ENCODE results near the gene MDH2. TPM values are rescaled to one million over a fixed set of nuclear protein-coding genes. Genes with fewer than 3 reads are reported as not detected.
"Not testable (repeated sequence)": the region's sequence is repeated elsewhere in the genome, so short reads cannot be mapped to it uniquely, and the experiment has no call there.

The MDH2 gene
- total RNA-seq, 1 donor from 2014 or later: 135 TPM

GRCh38 chr7:76113042-76113630, 65.2 kb downstream of the MDH2 start:
- not testable (repeated sequence) for DNase-seq (ENCODE audit: low spot score)

GRCh38 chr7:76114742-76115141, 66.8 kb downstream of the MDH2 start:
- not testable (repeated sequence) for DNase-seq (ENCODE audit: low spot score)

Other genes starting within 250 kb of the MDH2 start
- gene CCL24, start 234.3 kb upstream of the MDH2 start, total RNA-seq: 0.92 TPM
- 56.4 TPM for gene RHBDD2, start 169.1 kb upstream of the MDH2 start, total RNA-seq
- 195 TPM for gene POR, start 133.0 kb upstream of the MDH2 start, total RNA-seq
- gene TMEM120A, start 53.5 kb upstream of the MDH2 start, total RNA-seq: 69.1 TPM
- 28.4 TPM for gene STYXL1, start 106 bp upstream of the MDH2 start, total RNA-seq
- gene SRRM3, start 153.8 kb downstream of the MDH2 start, total RNA-seq: 1.6 TPM